Colonic mucosa (tissue), 4 donors: ENCODE measurements around the gene LOXL3. TPM values are rescaled to one million over a fixed set of nuclear protein-coding genes. Genes with fewer than 3 reads are reported as not detected.

ENCODE experiments used
- DNase-seq: peaks from one replicate; pipeline ENCODE4 v3.0.0-alpha.2; 2020
- H3K27ac ChIP-seq: fragments of 200-600 bp; one replicate; pipeline ENCODE4 v1.8.0; 2021
- H3K27me3 ChIP-seq: fragments of 200-600 bp; one replicate; pipeline ENCODE4 v1.8.0; 2021
- H3K36me3 ChIP-seq: fragments of 200-600 bp; one replicate; pipeline ENCODE4 v1.8.0; 2021
- H3K4me1 ChIP-seq: fragments of 200-600 bp; one replicate; pipeline ENCODE4 v1.8.0; 2021; ENCODE audit warnings: mild to moderate bottlenecking
- H3K4me3 ChIP-seq: fragments of 200-600 bp; one replicate; pipeline ENCODE4 v1.8.0; 2021
- H3K9ac ChIP-seq, 2 donors: one replicate each; pipeline ENCODE4 v1.7.0; 2013; ENCODE audit warnings: control low read depth in 2 of 2, low read depth in 2 of 2, low read length in 2 of 2
- H3K9me3 ChIP-seq: fragments of 200-600 bp; one replicate; pipeline ENCODE4 v1.8.0; 2021
- CTCF ChIP-seq: fragments of 200-600 bp; IDR thresholded peaks from one replicate; pipeline ENCODE4 v1.8.0; 2022; ENCODE audit warnings: antibody characterized with exemption, mild to moderate bottlenecking
- intact Hi-C: fragments of 100-400 bp; cut with DNase I; formaldehyde crosslinking; loops from one replicate; pipeline ENCODE4 v1.14.1; 2022
- total RNA-seq, 2 donors: library from RNA; stranded (reverse); fragmentation: NEBNext Ultra II Directional in 1 of 2; extraction: Animal tissue kit (Norgen Biotek cat#: 25700) in 1 of 2; gene quantifications; one replicate each; pipeline ENCODE4 v1.2.1, GENCODE V29; 2021
- donor health status: healthy.
- donor health status: DM: no; HTN: no; CAD: no.
- donor health status: DM: no; HTN: no; CAD: no.

LOXL3 gene
- total RNA-seq, 2 donors from 2014 or later, result 2.9 to 4.7 TPM

- peak; percentile 100 for DNase-seq
- intact Hi-C loops, result no loop called here
- Histone ChIP-seq H3K27me3 (peaks cover 23% of the 10 kb centered on the region), H3K9me3 (no peaks in the 10 kb centered on the region), H3K4me3 (peak within 1 kb of the TSS; percentile 68), H3K4me1 (peaks cover 12% of the 10 kb centered on the region), H3K27ac (peak within 1 kb of the TSS; percentile 96), H3K36me3 (peaks cover 3% of the 10 kb centered on the region), H3K9ac (peak within 1 kb of the TSS; percentile 90 to 94)
- no peak for TF ChIP-seq CTCF
These were observed 46.4 kb downstream of the LOXL3 start, which contains the start of gene PCGF1 for GRCh38 chr2:74507145-74507925. TSS of gene PCGF1 (minus strand) at chr2:74507695. CDS start at chr2:74507668, 27 bp downstream.

GRCh38 chr2:74505448-74506246, 48.1 kb downstream of the LOXL3 start:
- H3K36me3 ChIP-seq, result peaks cover 3% of the 10 kb centered on the region
- H3K27me3 ChIP-seq, result peaks cover 7% of the 10 kb centered on the region
- no peaks in the 10 kb centered on the region for H3K9me3 ChIP-seq
- DNase-seq, result no peak
- H3K4me1 ChIP-seq, result peaks cover 12% of the 10 kb centered on the region
- no peak overlapping the region for H3K27ac ChIP-seq
- H3K4me3 ChIP-seq, result no peak overlapping the region
- H3K9ac ChIP-seq, result peak overlapping the region in 1 of 2 donors; percentile 34
- intact Hi-C loops, result no loop called here
- no peak for TF ChIP-seq CTCF

- peaks cover 6% of the 10 kb centered on the region for H3K27me3 ChIP-seq
- DNase-seq, result no peak
- no peaks in the 10 kb centered on the region for H3K9me3 ChIP-seq
- no peak overlapping the region for H3K9ac ChIP-seq
- H3K4me1 ChIP-seq, result peaks cover 13% of the 10 kb centered on the region
- no peak for TF ChIP-seq CTCF
- H3K36me3 ChIP-seq, result peaks cover 3% of the 10 kb centered on the region
- H3K27ac ChIP-seq, result no peak overlapping the region
- no peak overlapping the region for H3K4me3 ChIP-seq
- intact Hi-C loops, result no loop called here
These were observed 49.2 kb downstream of the LOXL3 start for GRCh38 chr2:74504591-74504990.

GRCh38 chr2:74503506-74504475, 50.0 kb downstream of the LOXL3 start:
- no peak for TF ChIP-seq CTCF
- Histone ChIP-seq H3K4me3 (peak overlapping the region; percentile 52), H3K9ac (peak overlapping the region; percentile 70 to 96), H3K9me3 (no peaks in the 10 kb centered on the region), H3K27ac (peak overlapping the region; percentile 78), H3K27me3 (peaks cover 14% of the 10 kb centered on the region), H3K36me3 (peaks cover 3% of the 10 kb centered on the region), H3K4me1 (peaks cover 19% of the 10 kb centered on the region)
- intact Hi-C loops, result no loop called here
- no peak for DNase-seq
